ENCODE measurements around the gene ZNF789. TPM values are rescaled to one million over a fixed set of nuclear protein-coding genes. Genes with fewer than 3 reads are reported as not detected.
"Not testable (repeated sequence)": the region's sequence is repeated elsewhere in the genome, so short reads cannot be mapped to it uniquely, and the experiment has no call there.

The ZNF789 gene
- 10 to 100 TPM in 7 of 8 experiments, 1 to 10 TPM in 1; 6.1 to 26.3 (median 16.4) TPM for total RNA-seq

DNA sequence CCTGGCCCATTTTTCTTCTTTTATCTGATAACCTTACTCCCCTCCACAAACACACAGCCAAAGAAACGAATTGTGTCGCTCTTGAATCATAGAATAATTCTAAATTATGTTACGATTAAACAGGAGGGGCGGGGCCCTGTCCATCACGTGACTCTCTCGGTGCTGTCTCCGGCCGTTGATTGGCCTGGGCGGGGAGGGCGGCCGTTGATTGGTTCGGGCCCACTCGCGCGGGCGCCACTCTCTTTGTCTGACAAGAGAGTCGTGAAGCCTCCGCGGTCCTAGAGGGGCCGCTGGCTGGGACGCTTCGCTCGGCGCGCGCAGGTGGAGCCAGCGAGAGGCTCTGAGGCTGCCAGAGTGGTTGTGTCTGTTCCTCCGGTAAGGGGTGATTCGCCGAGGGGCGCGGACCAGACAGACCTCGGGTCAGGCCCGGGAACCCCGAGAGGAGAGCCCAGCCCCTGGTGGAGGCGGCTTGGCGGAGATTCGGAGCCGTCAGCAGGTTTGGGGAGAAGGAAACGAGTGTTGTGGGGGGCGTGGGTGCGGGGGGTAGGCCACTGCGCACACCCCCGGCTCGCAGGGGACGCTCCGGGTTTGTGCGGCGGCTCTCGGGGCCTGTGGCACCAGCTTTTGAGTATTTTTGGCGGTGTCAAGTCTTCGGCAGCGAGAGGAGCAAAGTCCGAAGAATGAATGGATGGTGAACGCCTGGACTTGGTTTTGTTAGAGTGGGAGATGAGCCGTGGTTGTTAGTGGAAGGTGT lies at the start of gene ZNF789:
Gene ZNF789 (plus strand): TSS at position 330 of the 754 bp plus-strand sequence. CDS start 3,567 bp downstream, outside the sequence.
- ATAC-seq (replicated peaks in 6 of 8): peak; percentile 89 to 99 (median 99)
- Histone ChIP-seq H3K4me1 (replicated peaks in 1 of 2) (peaks cover 8 to 9% of the 10 kb centered on the region in 2 donors), H3K4me3 (peak within 1 kb of the TSS; percentile 62 to 89 (median 66)), H3K27ac (peak within 1 kb of the TSS; percentile 88 to 91)
- in situ Hi-C loops (cut with MboI; ENCODE audit: low pct_unique_long_range_greater_than_20kb in 2 of 9, low sequenced_read_pairs in 9 of 9, unreplicated experiment in 9 of 9): no loop called here
- 0 to 7% (median 0%) methylated on average over 2 to 30 of the region's 56 CpGs; no CpG with 5 or more reads in 3 of the 10 experiments for WGBS, 10 experiments

DNA sequence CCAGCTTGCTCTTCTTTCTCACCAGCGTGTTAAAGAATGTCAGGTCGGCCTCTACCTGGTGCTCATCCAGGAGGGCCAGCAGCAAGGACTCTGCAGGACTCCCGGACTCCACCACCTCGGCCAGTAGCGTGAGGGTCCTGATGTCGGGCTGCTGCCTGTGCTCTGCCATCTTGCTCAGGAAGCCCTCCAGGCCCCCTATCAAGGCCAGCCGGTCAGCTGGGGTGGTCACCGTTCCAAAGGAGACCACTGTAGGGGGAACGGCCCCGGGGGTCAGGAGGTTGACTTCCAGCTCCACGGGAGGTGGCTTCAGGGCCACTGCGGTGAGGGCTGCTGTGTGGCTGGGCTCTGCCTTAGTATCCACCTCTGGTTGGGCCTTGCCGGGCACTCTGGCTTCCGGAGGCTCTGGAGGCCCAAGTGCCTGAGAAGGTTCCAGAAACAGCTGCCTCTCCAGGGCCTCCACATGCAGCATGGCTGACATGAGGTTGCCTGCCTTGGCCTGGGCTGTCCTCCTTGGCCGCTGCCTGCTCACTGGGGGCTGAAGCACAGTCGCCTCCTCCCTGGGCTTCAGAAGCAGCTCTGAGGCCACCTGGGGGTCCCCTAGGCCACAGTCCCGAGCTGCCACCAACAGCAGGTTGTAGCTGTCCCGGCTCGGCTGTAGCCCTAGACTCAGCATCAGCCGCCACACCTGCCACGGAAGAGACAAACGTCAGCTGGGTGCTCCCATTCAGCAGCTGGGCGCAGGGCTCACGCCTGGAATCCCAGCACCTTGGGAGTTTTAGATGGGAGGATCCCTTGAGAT lies 47.6 kb upstream of the ZNF789 start:
- in situ Hi-C loops (cut with MboI; ENCODE audit: low pct_unique_long_range_greater_than_20kb in 2 of 9, low sequenced_read_pairs in 9 of 9, unreplicated experiment in 9 of 9): no loop called here
- ATAC-seq (replicated peaks in 6 of 8): peak in 1 of 8 experiments; percentile 10
- Histone ChIP-seq H3K4me1 (replicated peaks in 1 of 2) (no peaks in the 10 kb centered on the region), H3K27ac (no peak overlapping the region), H3K4me3 (no peak overlapping the region)
- 40 to 100% (median 75%) methylated on average over 1 to 6 of the region's 24 CpGs; no CpG with 5 or more reads in 4 of the 10 experiments for WGBS, 10 experiments

- 50 to 100% (median 89%) methylated on average over 1 to 3 of the region's 10 CpGs; no CpG with 5 or more reads in 4 of the 10 experiments for WGBS, 10 experiments
- in situ Hi-C loops (cut with MboI; ENCODE audit: low pct_unique_long_range_greater_than_20kb in 2 of 9, low sequenced_read_pairs in 9 of 9, unreplicated experiment in 9 of 9): no loop called here
- ATAC-seq (replicated peaks in 6 of 8): no peak
- Histone ChIP-seq H3K27ac (no peak overlapping the region), H3K4me3 (no peak overlapping the region), H3K4me1 (replicated peaks in 1 of 2) (no peaks in the 10 kb centered on the region)
Observed at GRCh38 chr7:99428972-99429566, 43.6 kb upstream of the ZNF789 start.

DNA sequence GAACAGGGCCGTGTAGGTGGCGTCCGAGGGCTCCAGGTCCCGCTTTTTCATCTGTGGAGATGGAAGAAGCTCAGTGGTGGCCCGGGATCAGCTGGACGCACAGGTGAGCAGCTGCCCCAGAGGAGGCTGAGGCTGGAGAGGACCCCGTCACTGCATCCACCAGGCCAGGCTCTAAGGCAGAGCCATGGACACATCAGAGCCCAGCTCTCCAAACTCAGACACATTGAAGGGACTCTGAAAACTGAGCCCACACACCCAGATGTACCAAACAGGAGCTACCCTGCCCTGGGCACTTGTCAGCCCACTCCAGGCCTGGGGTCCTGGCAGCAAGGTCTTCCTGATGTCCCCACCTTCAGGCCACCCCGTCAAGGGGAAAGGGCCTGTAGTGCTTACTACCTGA lies 42.9 kb upstream of the ZNF789 start:
- no peaks in the 10 kb centered on the region for H3K4me1 ChIP-seq (replicated peaks in 1 of 2)
- 76 to 100% (median 90%) methylated on average over 1 to 7 of the region's 8 CpGs; no CpG with 5 or more reads in 6 of the 10 experiments for WGBS, 10 experiments
- no peak overlapping the region for H3K27ac ChIP-seq
- ATAC-seq (replicated peaks in 6 of 8): no peak
- in situ Hi-C loops (cut with MboI; ENCODE audit: low pct_unique_long_range_greater_than_20kb in 2 of 9, low sequenced_read_pairs in 9 of 9, unreplicated experiment in 9 of 9): no loop called here
- no peak overlapping the region for H3K4me3 ChIP-seq

DNA sequence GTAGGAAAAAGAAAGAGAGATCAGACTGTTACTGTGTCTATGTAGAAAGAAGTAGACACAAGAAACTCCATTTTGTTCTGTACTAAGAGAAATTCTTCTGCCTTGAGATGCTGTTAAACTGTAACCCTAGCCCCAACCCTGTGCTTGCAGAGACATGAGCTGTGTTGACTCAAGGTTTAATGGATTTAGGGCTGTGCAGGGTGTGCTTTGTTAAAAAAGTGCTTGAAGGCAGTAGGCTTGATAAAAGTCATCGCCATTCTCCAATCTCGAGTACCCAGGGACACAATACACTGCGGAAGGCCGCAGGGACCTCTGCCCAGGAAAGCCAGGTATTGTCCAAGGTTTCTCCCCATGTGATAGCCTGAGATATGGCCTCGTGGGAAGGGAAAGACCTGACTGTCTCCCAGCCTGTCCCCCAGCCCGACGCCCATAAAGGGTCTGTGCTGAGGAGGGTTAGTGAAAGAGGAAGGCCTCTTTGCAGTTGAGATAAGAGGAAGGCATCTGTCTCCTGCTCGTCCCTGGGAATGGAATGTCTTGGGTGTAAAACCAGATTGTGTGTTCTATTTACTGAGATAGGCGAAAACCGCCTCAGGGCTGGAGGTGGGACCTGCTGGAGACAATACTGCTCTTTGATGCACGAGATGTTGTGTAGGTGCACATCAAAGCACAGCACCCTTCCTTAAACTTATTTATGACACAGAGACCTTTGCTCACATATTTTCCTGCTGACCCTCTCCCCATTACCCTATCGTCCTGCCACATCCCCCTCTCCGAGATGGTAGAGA lies 40.7 kb upstream of the ZNF789 start:
- H3K4me3 ChIP-seq; ATAC-seq (replicated peaks in 6 of 8); H3K27ac ChIP-seq; in situ Hi-C loops (cut with MboI; ENCODE audit: low pct_unique_long_range_greater_than_20kb in 2 of 9, low sequenced_read_pairs in 9 of 9, unreplicated experiment in 9 of 9); H3K4me1 ChIP-seq (replicated peaks in 1 of 2): not testable (repeated sequence)
- 83 to 100% (median 100%) methylated on average over 1 to 5 of the region's 13 CpGs; no CpG with 5 or more reads in 2 of the 10 experiments for WGBS, 10 experiments

- Histone ChIP-seq H3K27ac (no peak overlapping the region), H3K4me3 (no peak overlapping the region), H3K4me1 (replicated peaks in 1 of 2) (peaks cover 0 to 5% of the 10 kb centered on the region in 2 donors)
- WGBS, 10 experiments: 67% methylated on average over 1 of the region's 9 CpGs; no CpG with 5 or more reads in 9 of the 10 experiments
- no peak for ATAC-seq (replicated peaks in 6 of 8)
- in situ Hi-C loops (cut with MboI; ENCODE audit: low pct_unique_long_range_greater_than_20kb in 2 of 9, low sequenced_read_pairs in 9 of 9, unreplicated experiment in 9 of 9): no loop called here
Observed at GRCh38 chr7:99433158-99433557, 39.5 kb upstream of the ZNF789 start.

- Histone ChIP-seq H3K27ac (peak overlapping the region; percentile 45 to 81), H3K4me1 (replicated peaks in 1 of 2) (peaks cover 9 to 13% of the 10 kb centered on the region in 2 donors), H3K4me3 (peak overlapping the region; percentile 70 to 94 (median 90))
- WGBS, 10 experiments: 0 to 30% (median 0%) methylated on average over 4 to 6 of the region's 20 CpGs; no CpG with 5 or more reads in 7 of the 10 experiments
- peak; percentile 14 to 34 (median 22) for ATAC-seq (replicated peaks in 6 of 8)
- in situ Hi-C loops (cut with MboI; ENCODE audit: low pct_unique_long_range_greater_than_20kb in 2 of 9, low sequenced_read_pairs in 9 of 9, unreplicated experiment in 9 of 9): no loop called here
Observed at GRCh38 chr7:99437946-99438572, 34.6 kb upstream of the ZNF789 start.

DNA sequence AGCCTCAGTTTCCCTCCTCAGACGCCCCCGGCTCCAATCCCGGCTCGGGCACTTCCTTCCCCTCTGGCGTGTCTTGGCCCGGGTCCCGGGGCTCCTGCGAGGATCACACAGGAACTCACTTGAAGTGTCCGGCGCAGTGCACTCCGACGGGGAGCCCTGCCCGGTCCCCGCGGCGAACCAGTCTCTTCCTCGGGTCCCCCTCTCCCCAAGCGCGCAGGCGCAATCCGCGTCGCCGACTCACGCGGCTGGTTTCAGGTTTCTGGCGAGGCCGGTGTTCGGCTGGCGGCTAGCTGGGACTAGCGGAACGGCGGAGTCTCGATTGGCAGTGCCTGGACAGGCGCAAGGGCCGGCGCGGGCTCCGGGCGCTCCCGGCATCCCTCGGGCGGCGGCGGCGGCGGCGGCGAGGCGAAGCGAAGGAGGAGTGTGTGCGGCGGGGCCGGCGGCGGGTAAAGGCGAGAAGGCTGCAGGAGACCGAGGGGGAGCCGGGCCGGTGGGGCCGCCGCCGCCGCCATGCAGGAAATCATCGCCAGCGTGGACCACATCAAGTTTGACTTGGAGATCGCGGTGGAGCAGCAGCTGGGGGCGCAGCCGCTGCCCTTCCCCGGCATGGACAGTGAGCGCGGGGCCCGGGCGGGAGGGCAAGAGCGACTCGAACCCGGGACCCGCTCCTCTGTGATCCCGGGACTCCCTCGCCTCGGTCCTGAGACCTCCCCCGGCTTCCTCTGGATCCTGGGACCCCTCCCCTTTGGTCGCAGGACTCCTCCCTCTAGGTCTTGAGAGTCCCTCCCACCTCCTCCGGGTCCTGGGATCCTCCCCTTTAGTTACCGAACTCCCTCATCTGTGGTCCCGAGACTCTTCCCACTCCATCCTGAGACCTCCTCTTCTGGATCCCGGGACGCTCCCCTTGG lies 33.9 kb upstream of the ZNF789 start, which contains the start of the genes CPSF4 and PTCD1:
Gene CPSF4 (plus strand): TSS at position 371 of the 908 bp plus-strand sequence. CDS start 140 bp downstream, at position 511.
Gene PTCD1 (minus strand): TSS at position 226 of the 908 bp plus-strand sequence. CDS start 3,556 bp downstream, outside the sequence.
- in situ Hi-C loops (cut with MboI; ENCODE audit: low pct_unique_long_range_greater_than_20kb in 2 of 9, low sequenced_read_pairs in 9 of 9, unreplicated experiment in 9 of 9): no loop called here
- peak within 1 kb of the TSS; percentile 60 to 81 for H3K27ac ChIP-seq
- WGBS, 10 experiments: 0 to 3% (median 0%) methylated on average over 1 to 10 of the region's 89 CpGs; no CpG with 5 or more reads in 4 of the 10 experiments

GRCh38 chr7:99440195-99440594 lies 32.5 kb upstream of the ZNF789 start:
- H3K4me3 ChIP-seq: peak overlapping the region in 4 of 5 donors; percentile 78 to 94 (median 91)
- ATAC-seq (replicated peaks in 6 of 8): no peak
- 42 to 100% (median 72%) methylated on average over 1 to 7 of the region's 9 CpGs; no CpG with 5 or more reads in 5 of the 10 experiments for WGBS, 10 experiments
- in situ Hi-C loops (cut with MboI; ENCODE audit: low pct_unique_long_range_greater_than_20kb in 2 of 9, low sequenced_read_pairs in 9 of 9, unreplicated experiment in 9 of 9): no loop called here
- peaks cover 9 to 13% of the 10 kb centered on the region in 2 donors for H3K4me1 ChIP-seq (replicated peaks in 1 of 2)
- H3K27ac ChIP-seq: no peak overlapping the region

More for the DNA sequence above, 33.9 kb upstream of the ZNF789 start, which contains the start of the genes CPSF4 and PTCD1:
- H3K4me3 ChIP-seq: peak within 1 kb of the TSS; percentile 70 to 94 (median 90)
- ATAC-seq (replicated peaks in 6 of 8): peak; percentile 84 to 98 (median 96)
- peaks cover 9 to 13% of the 10 kb centered on the region in 2 donors for H3K4me1 ChIP-seq (replicated peaks in 1 of 2)

DNA sequence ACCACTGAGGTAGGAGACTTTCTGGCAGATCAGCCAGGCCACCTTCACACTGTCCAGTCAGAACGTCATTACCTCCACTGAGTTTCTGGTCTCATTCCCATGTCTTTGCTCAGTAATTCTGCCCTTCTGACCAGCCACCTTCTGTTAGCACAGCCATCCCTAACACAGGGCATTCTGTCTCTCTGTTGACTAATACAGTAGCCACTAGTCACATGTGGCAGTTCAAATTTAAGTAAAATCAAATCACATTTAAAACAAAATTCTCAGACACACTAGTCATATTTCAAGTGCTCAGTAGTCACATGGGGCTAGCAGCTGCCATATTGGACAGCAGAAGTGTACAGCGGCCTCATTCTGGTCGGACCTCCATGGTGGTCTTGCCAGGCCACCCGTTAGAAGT lies 26.6 kb upstream of the ZNF789 start:
- H3K27ac ChIP-seq: no peak overlapping the region
- no peak overlapping the region for H3K4me3 ChIP-seq
- WGBS, 10 experiments: 40 to 100% (median 87%) methylated on average over 1 to 2 of the region's 4 CpGs; no CpG with 5 or more reads in 4 of the 10 experiments
- H3K4me1 ChIP-seq (replicated peaks in 1 of 2): no peaks in the 10 kb centered on the region
- in situ Hi-C loops (cut with MboI; ENCODE audit: low pct_unique_long_range_greater_than_20kb in 2 of 9, low sequenced_read_pairs in 9 of 9, unreplicated experiment in 9 of 9): no loop called here
- ATAC-seq (replicated peaks in 6 of 8): no peak

DNA sequence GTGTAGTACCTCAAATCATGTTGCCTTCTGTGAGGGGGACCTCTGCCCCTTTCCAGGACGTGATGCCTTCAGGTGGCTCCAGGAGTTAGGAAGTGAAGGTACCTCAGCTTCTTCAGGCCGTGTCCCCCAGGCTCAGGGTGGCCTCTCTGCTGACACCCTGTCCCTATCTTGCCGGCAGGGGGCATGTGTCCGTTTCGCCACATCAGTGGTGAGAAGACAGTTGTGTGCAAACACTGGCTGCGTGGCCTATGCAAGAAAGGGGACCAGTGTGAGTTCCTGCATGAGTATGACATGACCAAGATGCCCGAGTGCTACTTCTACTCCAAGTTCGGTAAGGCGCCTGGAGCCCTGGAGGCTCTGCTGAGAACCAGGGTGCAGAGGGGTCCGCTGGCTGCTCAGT lies 24.7 kb upstream of the ZNF789 start:
- Histone ChIP-seq H3K27ac (no peak overlapping the region), H3K4me1 (replicated peaks in 1 of 2) (no peaks in the 10 kb centered on the region), H3K4me3 (no peak overlapping the region)
- in situ Hi-C loops (cut with MboI; ENCODE audit: low pct_unique_long_range_greater_than_20kb in 2 of 9, low sequenced_read_pairs in 9 of 9, unreplicated experiment in 9 of 9): no loop called here
- WGBS, 10 experiments: 86 to 100% (median 89%) methylated on average over 2 to 8 of the region's 10 CpGs; no CpG with 5 or more reads in 4 of the 10 experiments
- ATAC-seq (replicated peaks in 6 of 8): no peak
